ENCODE data around the gene ZFP92.

ZFP92 gene

DNA sequence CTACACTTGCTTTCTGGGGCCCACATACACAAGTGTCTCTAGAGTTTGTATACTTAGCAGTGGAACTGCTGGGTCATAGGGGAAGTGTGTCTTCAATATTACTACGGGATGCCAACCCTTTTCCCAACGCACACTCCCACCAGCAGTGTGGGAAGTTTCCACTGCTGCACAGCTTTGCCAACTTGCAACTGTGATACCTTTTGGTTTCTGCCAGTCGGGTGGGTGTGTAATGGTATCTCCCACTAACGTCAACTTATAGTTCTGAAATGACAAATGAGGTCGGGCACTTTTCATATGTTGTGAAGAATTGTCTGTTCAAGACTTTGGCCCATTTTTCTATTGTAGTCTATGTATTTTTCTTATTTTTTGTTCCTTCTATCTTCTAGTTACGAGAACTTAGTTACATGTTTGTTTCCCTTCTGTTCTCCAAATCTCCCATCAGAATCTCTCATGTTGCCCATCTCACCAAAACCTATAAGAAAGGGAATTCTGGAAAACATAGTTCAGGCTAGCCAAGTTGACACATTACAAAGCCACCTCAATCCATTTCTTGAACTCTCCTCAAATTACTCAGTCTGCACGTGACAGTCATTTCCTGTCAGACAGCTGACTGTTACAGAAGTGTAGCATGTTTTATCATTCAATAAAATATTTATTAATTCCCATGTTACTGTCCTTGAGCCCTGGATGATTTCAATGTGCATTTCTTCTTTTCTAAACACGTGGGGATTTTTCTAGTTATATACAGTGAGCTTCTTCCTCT is 40.8 kb upstream of the ZFP92 start:
- Histone ChIP-seq H3K4me3 (replicated peaks; ENCODE audit: low read depth, low read length) (no peak overlapping the region), H3K27me3 (replicated peaks; ENCODE audit: control insufficient read depth, insufficient read depth, low read length) (no peaks in the 10 kb centered on the region), H3K36me3 (ENCODE audit: control insufficient read depth, insufficient read depth, low read length) (no peaks in the 10 kb centered on the region)
- DNase-seq (ENCODE audit: extremely low read depth, insufficient read length): no peak
- TF ChIP-seq, protein P1, sequence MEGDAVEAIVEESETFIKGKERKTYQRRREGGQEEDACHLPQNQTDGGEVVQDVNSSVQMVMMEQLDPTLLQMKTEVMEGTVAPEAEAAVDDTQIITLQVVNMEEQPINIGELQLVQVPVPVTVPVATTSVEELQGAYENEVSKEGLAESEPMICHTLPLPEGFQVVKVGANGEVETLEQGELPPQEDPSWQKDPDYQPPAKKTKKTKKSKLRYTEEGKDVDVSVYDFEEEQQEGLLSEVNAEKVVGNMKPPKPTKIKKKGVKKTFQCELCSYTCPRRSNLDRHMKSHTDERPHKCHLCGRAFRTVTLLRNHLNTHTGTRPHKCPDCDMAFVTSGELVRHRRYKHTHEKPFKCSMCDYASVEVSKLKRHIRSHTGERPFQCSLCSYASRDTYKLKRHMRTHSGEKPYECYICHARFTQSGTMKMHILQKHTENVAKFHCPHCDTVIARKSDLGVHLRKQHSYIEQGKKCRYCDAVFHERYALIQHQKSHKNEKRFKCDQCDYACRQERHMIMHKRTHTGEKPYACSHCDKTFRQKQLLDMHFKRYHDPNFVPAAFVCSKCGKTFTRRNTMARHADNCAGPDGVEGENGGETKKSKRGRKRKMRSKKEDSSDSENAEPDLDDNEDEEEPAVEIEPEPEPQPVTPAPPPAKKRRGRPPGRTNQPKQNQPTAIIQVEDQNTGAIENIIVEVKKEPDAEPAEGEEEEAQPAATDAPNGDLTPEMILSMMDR (IDR thresholded peaks at IDR 0.05; ENCODE audit: insufficient read depth, low read length, poor library complexity, severe bottlenecking): no peak

DNA sequence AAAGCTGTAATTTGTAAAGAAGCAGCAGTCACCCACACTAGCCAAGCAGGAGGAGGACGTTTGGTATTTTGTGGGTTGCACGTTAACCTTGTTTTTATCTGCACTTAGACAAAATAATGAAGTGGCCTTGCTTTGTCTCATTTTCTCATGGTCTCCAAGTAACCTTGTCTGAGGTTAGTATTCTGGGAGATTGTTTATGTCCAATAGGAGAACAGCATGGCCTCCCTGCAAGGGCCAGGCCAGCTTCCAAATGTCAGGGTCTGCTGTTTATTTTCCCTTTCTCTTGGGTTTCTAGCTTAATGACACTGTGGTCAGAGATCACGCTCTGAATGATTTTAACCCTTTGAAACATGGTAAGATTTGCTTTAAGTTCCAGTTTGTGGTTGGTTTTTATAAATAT is 40.0 kb upstream of the ZFP92 start:
- TF ChIP-seq, protein P1 (IDR thresholded peaks at IDR 0.05; ENCODE audit: insufficient read depth, low read length, poor library complexity, severe bottlenecking): no peak
- H3K27me3 ChIP-seq (replicated peaks; ENCODE audit: control insufficient read depth, insufficient read depth, low read length): no peaks in the 10 kb centered on the region
- H3K36me3 ChIP-seq (ENCODE audit: control insufficient read depth, insufficient read depth, low read length): no peaks in the 10 kb centered on the region
- no peak overlapping the region for H3K4me3 ChIP-seq (replicated peaks; ENCODE audit: low read depth, low read length)
- no peak for DNase-seq (ENCODE audit: extremely low read depth, insufficient read length)

DNA sequence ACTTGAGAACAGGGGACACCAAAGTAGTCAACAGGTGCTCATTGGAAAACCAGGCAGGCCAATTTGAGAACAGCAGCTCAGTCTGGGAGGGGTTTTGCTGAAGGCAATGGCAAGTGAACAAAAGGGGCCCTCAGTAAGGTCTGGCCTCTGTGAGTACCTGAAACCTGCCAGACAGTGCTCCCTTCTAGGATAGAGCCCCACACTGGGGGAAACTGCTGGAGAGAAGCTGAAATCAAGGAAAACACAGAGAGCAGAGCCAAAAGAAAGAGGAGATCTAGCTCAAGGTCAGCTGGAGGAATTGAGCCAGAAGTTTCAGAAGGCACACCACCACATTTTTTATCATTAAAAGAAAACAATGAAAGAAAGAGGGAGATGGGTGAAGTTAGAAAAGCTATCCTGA is 38.3 kb upstream of the ZFP92 start:
- no peak overlapping the region for H3K4me3 ChIP-seq (replicated peaks; ENCODE audit: low read depth, low read length)
- TF ChIP-seq, protein P1 (IDR thresholded peaks at IDR 0.05; ENCODE audit: insufficient read depth, low read length, poor library complexity, severe bottlenecking): no peak
- DNase-seq (ENCODE audit: extremely low read depth, insufficient read length): no peak
- H3K27me3 ChIP-seq (replicated peaks; ENCODE audit: control insufficient read depth, insufficient read depth, low read length): no peaks in the 10 kb centered on the region
- no peaks in the 10 kb centered on the region for H3K36me3 ChIP-seq (ENCODE audit: control insufficient read depth, insufficient read depth, low read length)

DNA sequence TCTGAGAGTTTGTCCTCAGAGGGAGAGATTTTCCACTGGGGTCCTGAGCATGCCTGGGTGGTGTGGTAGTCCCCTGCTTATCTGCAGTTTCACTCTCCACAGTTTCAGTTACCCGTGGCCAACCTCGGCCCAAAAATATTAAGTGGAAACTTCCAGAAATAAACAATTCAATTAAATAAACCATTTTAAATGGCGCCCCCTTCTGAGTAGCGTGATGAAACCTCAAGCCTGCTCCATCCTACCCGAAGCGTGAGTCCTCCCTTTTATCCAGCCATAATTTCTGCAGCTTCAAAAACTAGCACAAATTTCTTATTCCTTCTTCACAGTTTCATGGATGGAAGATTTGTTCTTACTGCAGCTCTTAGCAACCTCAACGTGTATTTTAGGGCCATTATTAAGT is 36.8 kb upstream of the ZFP92 start:
- TF ChIP-seq, protein P1 (IDR thresholded peaks at IDR 0.05; ENCODE audit: insufficient read depth, low read length, poor library complexity, severe bottlenecking): peak; percentile 21
- H3K36me3 ChIP-seq (ENCODE audit: control insufficient read depth, insufficient read depth, low read length): no peaks in the 10 kb centered on the region
- no peak for DNase-seq (ENCODE audit: extremely low read depth, insufficient read length)
- no peaks in the 10 kb centered on the region for H3K27me3 ChIP-seq (replicated peaks; ENCODE audit: control insufficient read depth, insufficient read depth, low read length)
- H3K4me3 ChIP-seq (replicated peaks; ENCODE audit: low read depth, low read length): no peak overlapping the region

DNA sequence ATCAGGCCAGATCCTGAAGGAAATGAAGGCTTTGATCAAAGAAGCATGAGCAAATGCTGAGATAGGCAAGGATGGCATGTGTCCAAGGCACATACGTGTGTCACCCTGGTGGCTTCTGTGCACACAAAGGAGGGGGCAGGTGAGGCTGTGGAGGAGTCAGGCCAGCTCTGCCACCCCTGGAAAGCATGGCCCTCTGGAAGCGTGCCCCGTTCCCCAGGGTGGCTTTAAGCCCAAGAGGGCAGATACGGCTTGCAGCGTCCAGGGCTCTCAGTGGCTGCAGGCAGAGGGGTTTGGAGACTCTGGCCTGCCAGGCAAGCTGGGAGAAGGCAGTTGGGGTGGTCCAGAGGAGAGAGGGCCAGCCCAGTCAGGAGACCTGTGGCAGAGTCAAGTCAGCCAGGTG is 35.7 kb upstream of the ZFP92 start:
- H3K36me3 ChIP-seq (ENCODE audit: control insufficient read depth, insufficient read depth, low read length): no peaks in the 10 kb centered on the region
- H3K27me3 ChIP-seq (replicated peaks; ENCODE audit: control insufficient read depth, insufficient read depth, low read length): no peaks in the 10 kb centered on the region
- TF ChIP-seq, protein P1 (IDR thresholded peaks at IDR 0.05; ENCODE audit: insufficient read depth, low read length, poor library complexity, severe bottlenecking): no peak
- H3K4me3 ChIP-seq (replicated peaks; ENCODE audit: low read depth, low read length): no peak overlapping the region
- DNase-seq (ENCODE audit: extremely low read depth, insufficient read length): no peak

DNA sequence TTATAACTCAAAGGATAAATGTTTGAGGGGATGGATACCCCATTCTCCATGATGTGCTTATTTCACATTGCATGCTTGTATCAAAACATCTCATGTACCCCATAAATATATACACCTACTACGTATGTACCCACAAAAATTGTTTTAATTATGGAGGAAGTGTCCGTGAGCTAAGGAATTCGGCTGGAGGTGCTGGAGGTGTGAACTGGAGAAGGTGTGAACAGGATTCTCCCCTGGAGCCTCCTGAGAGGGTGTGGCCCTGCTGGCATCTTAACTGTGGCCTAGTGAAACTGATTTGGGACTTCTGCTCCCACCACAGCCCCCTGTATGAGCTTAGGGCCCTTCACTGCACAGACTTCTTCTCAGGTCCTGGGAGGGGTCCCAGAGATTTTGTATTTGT is 33.5 kb upstream of the ZFP92 start:
- TF ChIP-seq, protein P1 (IDR thresholded peaks at IDR 0.05; ENCODE audit: insufficient read depth, low read length, poor library complexity, severe bottlenecking): no peak
- Histone ChIP-seq H3K36me3 (ENCODE audit: control insufficient read depth, insufficient read depth, low read length) (no peaks in the 10 kb centered on the region), H3K4me3 (replicated peaks; ENCODE audit: low read depth, low read length) (no peak overlapping the region), H3K27me3 (replicated peaks; ENCODE audit: control insufficient read depth, insufficient read depth, low read length) (no peaks in the 10 kb centered on the region)
- no peak for DNase-seq (ENCODE audit: extremely low read depth, insufficient read length)

Measured in GM06990 (cell line).